NT2/D1 (cell line): ENCODE measurements around the gene DYSF.

Source experiments
- SUZ12 ChIP-seq: IDR thresholded peaks from 2 replicates; pipeline ENCODE4 v1.6.1; 2011; ENCODE audit not compliant: insufficient read length, insufficient read depth; ENCODE audit errors: extremely low read depth
- YY1 ChIP-seq: IDR thresholded peaks from 2 replicates; pipeline ENCODE4 v1.6.1; 2011; ENCODE audit not compliant: insufficient read length, insufficient read depth
- ZNF274 ChIP-seq: IDR thresholded peaks from 2 replicates; pipeline ENCODE4 v1.6.1; 2011; ENCODE audit warnings: mild to moderate bottlenecking, low read depth, low read length

DNA sequence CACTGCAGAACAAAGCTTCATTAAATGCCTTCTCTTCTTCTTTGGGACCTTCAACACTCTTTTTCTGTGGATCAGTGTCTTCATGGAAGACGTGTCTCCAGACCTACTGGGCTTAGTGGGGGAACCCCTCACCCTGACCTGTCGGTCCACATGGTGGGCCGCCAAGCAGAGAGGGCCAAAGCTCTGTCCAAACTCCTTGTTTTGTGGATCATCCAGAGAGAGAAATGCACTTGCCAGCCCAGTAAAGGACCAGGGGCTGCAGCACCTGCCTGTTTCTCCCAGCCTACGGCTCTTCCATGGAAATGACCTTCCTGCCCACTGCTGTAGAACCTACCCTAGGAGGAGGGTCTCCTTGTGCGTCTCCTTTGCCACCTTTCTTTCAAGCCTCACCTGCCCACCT is 25.9 kb downstream of the DYSF start:
- TF ChIP-seq ZNF274: no peak
- TF ChIP-seq YY1: no peak
- no peak for TF ChIP-seq SUZ12
